Cardiac septum (tissue), 1 donor: Measurements from ENCODE around the gene HIBADH. TPM values are rescaled to one million over a fixed set of nuclear protein-coding genes. Genes with fewer than 3 reads are reported as not detected.

Source experiments
- total RNA-seq: library from RNA; stranded (reverse); fragmentation: NEBNext Ultra II Directional; extraction: Animal tissue kit (Norgen Biotek cat#: 25700); gene quantifications from one replicate; pipeline ENCODE4 v1.2.1, GENCODE V29; 2021
- donor health status: DM: no; HTN: no; CAD: no.

Gene HIBADH
- total RNA-seq, 1 donor from 2014 or later: 54.8 TPM

Other genes with a start within 250 kb of the HIBADH start
- gene TAX1BP1, start 77.3 kb upstream of the HIBADH start, total RNA-seq: 149 TPM